Esophagus squamous epithelium (tissue), 5 donors: Measurements from ENCODE around the gene SORL1-AS1.

Experiments used
- DNase-seq: peaks from one replicate; lab custom pipeline; 2025; lab: John Stamatoyannopoulos, UW
- H3K27ac ChIP-seq, 4 donors: fragments of 200-600 bp; sonication (generic); one replicate each; pipeline ENCODE4 v1.5.1; 2016 to 2019; ENCODE audit warnings: mild to moderate bottlenecking in 1 of 4
- H3K27me3 ChIP-seq, 4 donors: fragments of 200-600 bp; sonication (generic); 1 replicate in 3 of 4; 2 replicates in 1 of 4; pipeline versions ENCODE4 v1.5.1 to v1.6.0; 2017 to 2021; ENCODE audit warnings: antibody characterized with exemption in 1 of 4
- H3K36me3 ChIP-seq, 3 donors: fragments of 200-600 bp; sonication (generic); one replicate each; pipeline ENCODE4 v1.5.1; 2016 to 2019
- H3K4me1 ChIP-seq, 3 donors: fragments of 200-600 bp; sonication (generic); one replicate each; pipeline ENCODE4 v1.5.1; 2017 to 2019
- H3K4me3 ChIP-seq, 4 donors: fragments of 200-600 bp; sonication (generic); 1 replicate in 3 of 4; 2 replicates in 1 of 4; pipeline ENCODE4 v1.5.1; 2016 to 2019; ENCODE audit warnings: mild to moderate bottlenecking in 2 of 4, moderate library complexity in 1 of 4
- H3K9me3 ChIP-seq, 3 donors: fragments of 200-600 bp; sonication (generic); one replicate each; pipeline ENCODE4 v1.5.1; 2016 to 2019
- POLR2A ChIP-seq, 4 donors: fragments of 450-650 bp; IDR thresholded peaks; one replicate each; pipeline ENCODE4 v1.6.1; 2017; ENCODE audit warnings: antibody characterized with exemption in 4 of 4, mild to moderate bottlenecking in 4 of 4, moderate library complexity in 3 of 4
- WGBS, 2 donors: methylation state at CpG; one replicate each; pipeline ENCODE4 v1.1.5; 2018; 5-methylcytosine and 5-hydroxymethylcytosine counted together
- intact Hi-C: fragments of 100-400 bp; cut with DNase I; formaldehyde crosslinking; loops from one replicate; pipeline ENCODE4 v1.15.0; 2022
- TF ChIP-seq, protein P1 (sequence below), 6 experiments: fragments of 450-650 bp in 4 of 6; fragments of 200-600 bp in 2 of 6; sonication (generic) in 2 of 6; IDR thresholded peaks; one replicate each; pipeline ENCODE4 v1.5.1; 2016 to 2019; ENCODE audit warnings: antibody characterized with exemption in 6 of 6, mild to moderate bottlenecking in 4 of 6, moderate library complexity in 4 of 6
- donor health status: DM: yes; HTN: yes; CAD: no.

SORL1-AS1 gene

DNA sequence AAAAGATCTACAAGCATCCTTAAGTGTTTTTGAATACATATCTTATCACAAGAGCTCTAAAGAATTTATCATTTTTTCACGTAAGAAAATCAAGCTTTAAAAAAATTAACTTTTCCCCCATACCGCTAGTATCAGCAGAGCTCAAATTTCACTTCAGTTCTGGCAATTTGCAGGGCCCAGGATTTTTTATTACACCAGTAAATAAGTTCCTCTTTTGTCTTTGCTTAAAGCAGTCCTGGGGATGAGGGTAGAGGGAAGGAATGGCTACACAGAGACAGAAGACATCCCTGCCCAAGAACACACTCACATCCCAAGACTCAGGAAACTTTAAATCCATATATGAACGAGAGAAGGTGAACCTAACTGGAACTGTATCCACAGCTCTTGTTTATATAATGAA is 23.2 kb downstream of the SORL1-AS1 start:
- 47 to 59% methylated on average over 3 of the region's 3 CpGs for WGBS, 2 donors
- H3K27ac ChIP-seq: no peak overlapping the region
- H3K4me1 ChIP-seq: peaks cover 0 to 13% (median 5%) of the 10 kb centered on the region in 3 donors
- no peak for DNase-seq
- intact Hi-C loops: no loop called here
- no peaks in the 10 kb centered on the region for H3K36me3 ChIP-seq
- TF ChIP-seq, protein P1, sequence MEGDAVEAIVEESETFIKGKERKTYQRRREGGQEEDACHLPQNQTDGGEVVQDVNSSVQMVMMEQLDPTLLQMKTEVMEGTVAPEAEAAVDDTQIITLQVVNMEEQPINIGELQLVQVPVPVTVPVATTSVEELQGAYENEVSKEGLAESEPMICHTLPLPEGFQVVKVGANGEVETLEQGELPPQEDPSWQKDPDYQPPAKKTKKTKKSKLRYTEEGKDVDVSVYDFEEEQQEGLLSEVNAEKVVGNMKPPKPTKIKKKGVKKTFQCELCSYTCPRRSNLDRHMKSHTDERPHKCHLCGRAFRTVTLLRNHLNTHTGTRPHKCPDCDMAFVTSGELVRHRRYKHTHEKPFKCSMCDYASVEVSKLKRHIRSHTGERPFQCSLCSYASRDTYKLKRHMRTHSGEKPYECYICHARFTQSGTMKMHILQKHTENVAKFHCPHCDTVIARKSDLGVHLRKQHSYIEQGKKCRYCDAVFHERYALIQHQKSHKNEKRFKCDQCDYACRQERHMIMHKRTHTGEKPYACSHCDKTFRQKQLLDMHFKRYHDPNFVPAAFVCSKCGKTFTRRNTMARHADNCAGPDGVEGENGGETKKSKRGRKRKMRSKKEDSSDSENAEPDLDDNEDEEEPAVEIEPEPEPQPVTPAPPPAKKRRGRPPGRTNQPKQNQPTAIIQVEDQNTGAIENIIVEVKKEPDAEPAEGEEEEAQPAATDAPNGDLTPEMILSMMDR (IDR thresholded peaks at IDR 0.05): no peak
- no peak for TF ChIP-seq POLR2A (IDR thresholded peaks at IDR 0.05)
- no peaks in the 10 kb centered on the region for H3K9me3 ChIP-seq
- H3K4me3 ChIP-seq: no peak overlapping the region
- peaks cover 0 to 25% (median 0%) of the 10 kb centered on the region in 4 donors for H3K27me3 ChIP-seq

DNA sequence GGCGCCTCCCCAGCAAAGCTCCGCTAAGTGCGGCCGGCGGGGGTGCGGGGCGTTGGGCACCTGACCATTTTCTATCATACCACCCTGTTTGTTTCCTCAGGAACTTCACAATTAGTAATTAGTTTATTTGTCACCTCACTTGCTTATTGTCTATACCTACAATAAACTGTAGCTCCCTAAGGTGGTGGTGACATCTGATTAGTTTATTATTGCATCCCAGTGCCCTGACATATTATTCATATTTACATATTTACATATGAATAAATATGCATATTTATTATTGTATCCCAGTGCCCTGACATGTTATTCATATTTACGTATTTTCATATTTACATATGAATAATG is 25.4 kb downstream of the SORL1-AS1 start:
- no peaks in the 10 kb centered on the region for H3K9me3 ChIP-seq
- WGBS, 2 donors: 11 to 31% methylated on average over 3 to 8 of the region's 8 CpGs
- DNase-seq: no peak
- H3K36me3 ChIP-seq: no peaks in the 10 kb centered on the region
- H3K27ac ChIP-seq: no peak overlapping the region
- peaks cover 0 to 12% (median 5%) of the 10 kb centered on the region in 3 donors for H3K4me1 ChIP-seq
- TF ChIP-seq, protein P1 (IDR thresholded peaks at IDR 0.05): no peak
- no peak for TF ChIP-seq POLR2A (IDR thresholded peaks at IDR 0.05)
- peak overlapping the region in 3 of 4 donors; percentile 5 to 58 (median 36) for H3K4me3 ChIP-seq
- intact Hi-C loops: no loop called here
- peaks cover 0 to 25% (median 0%) of the 10 kb centered on the region in 4 donors for H3K27me3 ChIP-seq

DNA sequence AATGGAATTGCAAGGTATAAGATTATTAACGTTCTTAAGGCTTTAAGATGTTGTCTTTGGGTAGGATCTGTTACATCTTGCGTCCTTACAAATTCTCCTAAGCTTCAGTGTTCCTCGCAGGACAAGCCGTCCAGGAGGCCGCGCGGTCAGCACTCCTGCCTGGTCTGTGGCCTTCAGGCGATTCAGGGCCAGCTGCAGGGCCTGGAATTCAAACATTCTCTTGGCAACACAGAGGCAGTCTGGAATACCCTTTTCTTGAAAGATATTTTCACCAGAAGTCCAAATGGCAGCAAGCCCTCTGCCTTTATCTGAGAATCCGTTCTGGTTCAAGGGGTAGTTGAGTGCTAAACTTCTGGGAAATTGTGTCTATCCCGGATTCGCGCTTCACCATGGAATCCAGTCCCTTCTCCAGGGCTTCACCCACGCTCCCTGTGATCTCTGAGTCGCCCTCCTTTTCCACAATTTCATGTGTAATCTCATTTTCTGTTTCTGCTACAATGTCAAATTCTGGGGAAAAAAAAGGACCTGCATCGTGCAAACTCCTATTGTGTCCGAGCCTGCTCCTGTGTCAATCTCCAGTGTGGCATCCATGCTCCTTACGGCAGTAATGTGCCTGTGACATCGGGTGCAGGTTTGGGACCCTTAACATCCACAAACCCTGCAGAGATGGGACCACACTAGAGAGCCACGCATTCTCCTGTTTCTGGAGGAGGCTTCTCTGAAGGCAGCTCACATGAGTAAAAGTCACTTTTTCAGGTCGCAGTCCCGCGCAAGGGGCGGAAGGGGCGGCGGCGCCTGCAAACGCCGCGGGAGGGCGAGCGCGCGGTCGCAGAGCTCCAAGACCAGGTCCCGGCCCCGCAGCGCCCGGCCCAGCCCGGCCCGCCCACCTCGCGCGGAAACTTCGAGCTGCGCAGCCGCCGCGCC is 26.0 kb downstream of the SORL1-AS1 start:
- no peaks in the 10 kb centered on the region for H3K36me3 ChIP-seq
- peaks cover 0 to 25% (median 0%) of the 10 kb centered on the region in 4 donors for H3K27me3 ChIP-seq
- 35 to 72% methylated on average over 19 to 38 of the region's 48 CpGs for WGBS, 2 donors
- TF ChIP-seq, protein P1 (IDR thresholded peaks at IDR 0.05): peak in 1 of 6 experiments; percentile 14
- no peak for TF ChIP-seq POLR2A (IDR thresholded peaks at IDR 0.05)
- H3K4me3 ChIP-seq: peak overlapping the region in 3 of 4 donors; percentile 5 to 58 (median 36)
- H3K9me3 ChIP-seq: no peaks in the 10 kb centered on the region
- no peak overlapping the region for H3K27ac ChIP-seq
- intact Hi-C loops: no loop called here
- DNase-seq: no peak
- H3K4me1 ChIP-seq: peaks cover 0 to 12% (median 5%) of the 10 kb centered on the region in 3 donors

DNA sequence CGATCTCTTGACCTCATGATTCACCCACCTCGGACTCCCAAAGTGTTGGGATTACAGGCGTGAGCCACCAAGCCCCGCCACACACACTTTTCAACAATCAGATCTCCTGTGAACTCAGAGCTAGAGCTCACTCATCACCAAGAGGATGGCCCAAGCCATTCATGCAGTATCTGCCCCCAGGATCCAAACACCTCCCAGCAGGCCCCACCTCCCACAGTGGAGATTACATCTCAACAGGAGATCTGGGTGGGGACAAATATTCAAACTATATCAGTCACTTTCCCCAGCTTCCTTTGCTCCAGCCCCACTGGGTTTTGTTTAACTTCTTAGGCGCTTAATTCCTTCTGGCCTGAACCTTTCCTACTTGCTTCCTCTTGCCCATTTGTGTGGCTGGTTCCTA is 26.9 kb downstream of the SORL1-AS1 start:
- H3K9me3 ChIP-seq: no peaks in the 10 kb centered on the region
- TF ChIP-seq POLR2A (IDR thresholded peaks at IDR 0.05): no peak
- TF ChIP-seq, protein P1 (IDR thresholded peaks at IDR 0.05): no peak
- H3K27ac ChIP-seq: no peak overlapping the region
- no peaks in the 10 kb centered on the region for H3K36me3 ChIP-seq
- H3K27me3 ChIP-seq: peaks cover 0 to 25% (median 0%) of the 10 kb centered on the region in 4 donors
- DNase-seq: no peak
- 96 to 99% methylated on average over 5 of the region's 5 CpGs for WGBS, 2 donors
- no peak overlapping the region for H3K4me3 ChIP-seq
- peaks cover 0 to 12% (median 5%) of the 10 kb centered on the region in 3 donors for H3K4me1 ChIP-seq
- intact Hi-C loops: no loop called here

DNA sequence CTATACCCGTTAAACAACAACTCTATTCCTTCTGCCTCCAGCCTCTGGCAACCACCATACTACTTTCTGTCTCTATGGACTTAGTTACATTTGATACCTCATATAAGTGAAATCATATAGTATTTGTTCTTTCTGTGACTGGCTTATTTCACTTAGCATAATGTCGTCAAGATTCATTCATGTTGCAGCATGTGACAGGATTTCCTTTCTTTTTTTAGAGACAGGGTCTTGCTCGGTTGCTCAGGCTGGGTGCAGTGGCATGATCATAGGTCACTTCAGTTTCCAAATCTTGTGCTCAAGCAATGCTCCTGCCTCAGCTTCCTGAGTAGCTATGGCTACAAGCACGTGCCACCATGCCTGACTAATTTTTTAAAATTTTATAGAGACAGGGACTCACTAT is 30.1 kb downstream of the SORL1-AS1 start:
- Histone ChIP-seq H3K36me3 (no peaks in the 10 kb centered on the region), H3K27me3 (peaks cover 0 to 13% (median 0%) of the 10 kb centered on the region in 4 donors), H3K9me3 (no peaks in the 10 kb centered on the region), H3K27ac (no peak overlapping the region), H3K4me3 (no peak overlapping the region), H3K4me1 (peaks cover under 1 to 19% (median 5%) of the 10 kb centered on the region in 3 donors)
- DNase-seq: no peak
- WGBS, 2 donors: 33 to 37% methylated on average over 4 of the region's 4 CpGs
- intact Hi-C loops: no loop called here
- TF ChIP-seq, protein P1 (IDR thresholded peaks at IDR 0.05): no peak
- TF ChIP-seq POLR2A (IDR thresholded peaks at IDR 0.05): no peak
